Kidney epithelial cell (primary cell): ENCODE results near the gene PTBP3. TPM values are rescaled to one million over a fixed set of nuclear protein-coding genes. Genes with fewer than 3 reads are reported as not detected.
A peak's percentile ranks its signal among the peaks of the same experiment; 100 is the strongest.

Experiments
- DNase-seq: peaks from one replicate; pipeline ENCODE4 v3.0.0-alpha.2; 2010; ENCODE audit warnings: low read depth
- H3K27me3 ChIP-seq: 2 replicates; pipeline ENCODE4 v1.6.0; 2011; ENCODE audit warnings: low read length; ENCODE audit not compliant: control insufficient read depth, insufficient read depth
- H3K36me3 ChIP-seq: 2 replicates; pipeline ENCODE4 v1.5.1; 2011; ENCODE audit warnings: low read length; ENCODE audit not compliant: control insufficient read depth, insufficient read depth
- H3K4me3 ChIP-seq: 2 replicates; pipeline ENCODE4 v1.5.1; 2011; ENCODE audit warnings: low read depth, mild to moderate bottlenecking, control low read depth, low read length
- CTCF ChIP-seq: IDR thresholded peaks from 2 replicates; pipeline ENCODE4 v1.5.1; 2011; ENCODE audit warnings: mild to moderate bottlenecking, moderate library complexity, low read length, control low read depth, inconsistent platforms; ENCODE audit not compliant: insufficient read depth, poor library complexity, severe bottlenecking
- total RNA-seq: library from RNA; depleted of rRNA; stranded (reverse); fragments of >200 nt; gene quantifications from 2 replicates; pipeline ENCODE4 v1.2.3, GENCODE V29; 2015

PTBP3 gene
- total RNA-seq, 1 donor from 2014 or later = 79.8 TPM

DNA sequence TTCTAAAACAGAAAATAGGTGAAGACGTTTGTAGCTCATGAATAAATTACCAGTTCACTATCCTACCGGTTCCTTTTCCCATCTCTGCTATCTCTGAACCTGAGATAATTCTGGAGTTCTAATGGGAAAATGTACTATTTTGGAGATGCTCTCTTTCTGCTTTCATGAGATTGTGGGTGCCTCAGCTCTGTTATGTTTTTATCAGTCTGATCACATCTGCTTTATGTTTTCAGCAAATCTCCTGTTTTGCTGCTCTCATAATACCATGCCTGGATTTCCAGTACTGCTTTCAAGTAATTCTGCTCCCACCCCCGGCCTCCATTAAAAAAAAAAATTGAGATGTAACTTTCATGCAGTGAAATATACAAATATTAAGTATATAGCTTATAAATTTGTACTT lies 149.2 kb downstream of the PTBP3 start:
- Histone ChIP-seq H3K4me3 (no peak overlapping the region), H3K27me3 (no peaks in the 10 kb centered on the region), H3K36me3 (no peaks in the 10 kb centered on the region)
- no peak for TF ChIP-seq CTCF
- no peak for DNase-seq

- Histone ChIP-seq H3K27me3 (no peaks in the 10 kb centered on the region), H3K36me3 (no peaks in the 10 kb centered on the region), H3K4me3 (no peak overlapping the region)
- TF ChIP-seq CTCF = no peak
- no peak for DNase-seq
These were observed 153.0 kb downstream of the PTBP3 start for GRCh38 chr9:112180387-112180881.

DNA sequence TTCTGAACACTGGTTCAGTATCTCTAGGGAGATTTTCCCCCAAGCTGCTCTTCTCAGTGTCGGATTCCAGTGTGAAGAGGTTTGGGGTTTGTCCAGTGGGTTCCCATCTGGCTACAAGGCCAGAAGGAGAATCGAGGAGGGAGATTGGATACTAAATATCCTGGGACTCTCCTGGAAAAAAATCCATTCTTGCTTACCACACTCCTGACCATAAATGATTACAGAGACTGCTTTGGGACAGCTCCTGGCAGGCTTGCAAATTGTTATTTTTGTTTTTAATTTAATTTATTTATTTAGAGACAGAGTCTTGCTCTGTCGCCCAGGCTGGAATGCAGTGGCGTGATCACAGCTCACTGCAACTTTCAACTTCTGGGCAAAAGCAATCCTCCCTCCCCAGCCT lies 153.6 kb downstream of the PTBP3 start:
- no peak for DNase-seq
- no peak for TF ChIP-seq CTCF
- Histone ChIP-seq H3K4me3 (no peak overlapping the region), H3K36me3 (no peaks in the 10 kb centered on the region), H3K27me3 (no peaks in the 10 kb centered on the region)

DNA sequence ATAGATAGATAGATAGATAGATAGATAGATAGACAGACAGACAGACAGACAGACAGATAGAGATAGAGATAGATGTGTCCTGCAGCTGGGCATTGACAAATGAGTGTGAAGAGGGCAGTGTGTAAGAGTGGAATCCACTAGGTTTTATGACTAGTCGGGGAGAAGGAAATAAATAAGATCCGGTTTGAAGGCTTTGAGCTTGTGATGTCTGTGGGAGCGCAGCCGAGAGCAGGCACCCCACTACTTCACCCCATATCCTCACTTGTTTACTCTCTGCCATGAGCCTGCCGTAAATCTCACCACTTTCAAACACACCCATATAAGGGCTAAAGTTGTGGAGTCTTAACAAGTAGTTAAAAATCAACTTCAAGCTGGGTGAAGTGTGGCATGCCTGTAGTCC lies 156.9 kb downstream of the PTBP3 start:
- H3K4me3 ChIP-seq = no peak overlapping the region
- no peaks in the 10 kb centered on the region for H3K27me3 ChIP-seq
- no peaks in the 10 kb centered on the region for H3K36me3 ChIP-seq
- no peak for TF ChIP-seq CTCF
- DNase-seq = no peak

DNA sequence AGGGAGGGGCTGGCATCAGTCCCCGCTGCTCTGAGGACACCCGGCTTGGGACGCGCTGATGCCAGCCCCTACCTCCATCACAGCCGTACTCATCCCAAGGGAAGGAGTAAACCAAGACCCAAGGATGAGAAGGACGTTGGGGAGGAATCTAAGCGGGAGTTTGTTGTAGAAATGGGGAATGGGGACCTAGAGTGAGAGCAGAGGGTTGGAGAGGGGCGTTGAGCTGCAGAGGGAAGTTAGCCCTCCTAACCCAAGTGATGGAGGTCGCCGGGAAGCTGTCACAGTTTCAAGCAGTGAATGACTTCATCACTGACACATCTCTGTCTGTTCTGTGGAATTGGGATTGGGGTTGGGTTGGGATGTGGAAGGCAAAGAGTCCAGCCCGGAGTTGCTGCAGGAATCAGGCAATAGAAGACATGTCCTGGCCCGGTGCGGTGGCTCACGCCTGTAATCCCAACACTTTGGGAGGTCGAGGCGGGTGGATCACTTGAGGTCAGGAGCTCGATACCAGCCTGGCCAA lies 157.6 kb downstream of the PTBP3 start:
- no peaks in the 10 kb centered on the region for H3K27me3 ChIP-seq
- no peaks in the 10 kb centered on the region for H3K36me3 ChIP-seq
- DNase-seq = no peak
- peak overlapping the region; percentile 28 for H3K4me3 ChIP-seq
- TF ChIP-seq CTCF = no peak

- Histone ChIP-seq H3K36me3 (no peaks in the 10 kb centered on the region), H3K27me3 (no peaks in the 10 kb centered on the region), H3K4me3 (peak within 1 kb of the TSS; percentile 28)
- no peak for DNase-seq
- no peak for TF ChIP-seq CTCF
These were observed 158.2 kb downstream of the PTBP3 start, which contains the start of gene SUSD1 for GRCh38 chr9:112174965-112175795. SUSD1 (minus strand) TSS chr9:112175297; CDS start chr9:112175235, 62 bp downstream.
